Erythroblast (primary cell): ENCODE measurements around the gene LRP1B.

Experiments
- GATA1 ChIP-seq: IDR thresholded peaks from 2 replicates; pipeline ENCODE4 v1.6.1; 2011; ENCODE audit warnings: low read depth, mild to moderate bottlenecking, control low read depth, low read length, moderate library complexity
- POLR2A ChIP-seq: IDR thresholded peaks from 2 replicates; pipeline ENCODE4 v1.6.1; 2011; ENCODE audit warnings: mild to moderate bottlenecking, low read length

- TF ChIP-seq POLR2A (no peak), GATA1 (no peak)
These were observed 633.5 kb downstream of the LRP1B start for GRCh38 chr2:141497272-141497671.
